ENCODE measurements around the gene MAGEA2B. TPM values are rescaled to one million over a fixed set of nuclear protein-coding genes. Genes with fewer than 3 reads are reported as not detected.

Gene MAGEA2B
- total and polyA plus RNA-seq, 2 of the 4 experiments (the other 2 are of a cell fraction): not detected

DNA sequence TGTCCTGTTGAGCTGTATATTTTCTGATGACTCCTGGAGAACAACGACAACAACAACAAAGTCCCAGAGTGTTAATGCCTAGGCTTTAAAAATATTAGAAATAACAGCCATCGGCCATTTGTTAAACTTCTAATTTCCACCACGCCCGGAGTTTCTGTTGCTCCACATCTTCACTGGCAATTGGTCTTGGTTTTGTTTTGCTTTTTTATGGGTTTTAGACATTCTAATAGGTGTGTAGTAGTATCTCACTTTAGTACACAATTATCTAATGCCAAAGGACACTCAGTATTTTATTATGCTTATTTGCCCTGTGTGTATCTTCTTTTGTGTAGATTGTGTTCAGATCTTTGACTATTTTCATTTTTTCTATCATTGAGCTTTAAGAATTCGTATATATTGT, 24.1 kb downstream of the MAGEA2B start:
- no CpG with 5 or more reads among the region's 5 CpGs for WGBS, 2 experiments (ENCODE audit: extremely low coverage in 2 of 2, insufficient read length in 1 of 2)
- H2BK20ac ChIP-seq (ENCODE audit: low read depth, low read length): no peak overlapping the region
- CTCF ChIA-PET: no interaction called here

More for the DNA sequence above, 24.1 kb downstream of the MAGEA2B start:
- Histone ChIP-seq H4K91ac (ENCODE audit: insufficient read depth, low read depth, low read length) (no peak overlapping the region), H2BK15ac (ENCODE audit: low read depth, low read length) (no peak overlapping the region), H2AK9ac (replicated peaks; ENCODE audit: low read depth, low read length, poor library complexity) (no peak overlapping the region), H3K14ac (replicated peaks; ENCODE audit: low read depth, low read length) (no peak overlapping the region), H4K5ac (ENCODE audit: low read depth, low read length) (no peak overlapping the region), H3K4me1 (ENCODE audit: control insufficient read depth, insufficient read depth, low read length) (no peaks in the 10 kb centered on the region), H3K56ac (ENCODE audit: extremely low read depth, insufficient read depth, low read length) (no peak overlapping the region), H2AK5ac (ENCODE audit: low read depth, low read length) (no peak overlapping the region), H3K23ac (ENCODE audit: low read depth, low read length) (no peak overlapping the region), H3K27me3 (ENCODE audit: control insufficient read depth, insufficient read depth, low read length) (no peaks in the 10 kb centered on the region), H2AFZ (replicated peaks; ENCODE audit: low read length, poor library complexity) (no peak overlapping the region), H3K27ac (ENCODE audit: insufficient read depth, low read length) (no peak overlapping the region), H3K4ac (ENCODE audit: low read depth, low read length) (no peak overlapping the region), H3K4me2 (ENCODE audit: low read depth, low read length) (no peak overlapping the region), H3K18ac (ENCODE audit: low read depth, low read length) (no peak overlapping the region), H2BK120ac (ENCODE audit: low read depth, low read length) (no peak overlapping the region), H3K4me3 (ENCODE audit: insufficient read depth, low read depth, low read length) (no peak overlapping the region), H3K9me1 (ENCODE audit: insufficient read depth, low read length) (no peaks in the 10 kb centered on the region), H4K20me1 (ENCODE audit: insufficient read depth, low read length) (no peaks in the 10 kb centered on the region), H3K36me3 (ENCODE audit: control insufficient read depth, insufficient read depth, low read length) (no peaks in the 10 kb centered on the region), H3K9ac (ENCODE audit: low read depth, low read length) (no peak overlapping the region), H3K9me3 (ENCODE audit: control insufficient read depth, insufficient read depth, low read length) (peaks cover 2% of the 10 kb centered on the region; the same call in 1 of the 2 replicates), H2BK5ac (ENCODE audit: low read depth, low read length, poor library complexity, severe bottlenecking) (no peak overlapping the region), H3K79me1 (ENCODE audit: low read depth in 1 of 2, low read length in 2 of 2) (no peaks in the 10 kb centered on the region), H4K8ac (ENCODE audit: low read depth in 2 of 2, low read length in 2 of 2) (no peak overlapping the region)
- POLR2A ChIA-PET (ENCODE audit: unreplicated experiment): no interaction called here
- intact Hi-C loops (cut with micrococcal nuclease) (no loop called here), dilution Hi-C loops (cut with HindIII; ENCODE audit: low sequenced_read_pairs, unreplicated experiment) (no loop called here), in situ Hi-C loops (cut with MboI; ENCODE audit: low sequenced_read_pairs) (no loop called here)
- ATAC-seq (ENCODE audit: low read depth) (no peak), DNase-seq (no peak)
- TF ChIP-seq CEBPB (IDR thresholded peaks at IDR 0.05; ENCODE audit: low read depth, low read length): no peak
- no peak for TF ChIP-seq RCOR1 (IDR thresholded peaks at IDR 0.05; ENCODE audit: insufficient replicate concordance, low read length)
- no peak for TF ChIP-seq FOS (IDR thresholded peaks at IDR 0.05; ENCODE audit: low read depth, low read length)
- TF ChIP-seq RFX5 (IDR thresholded peaks at IDR 0.05; ENCODE audit: low read depth, low read length): no peak
- no peak for TF ChIP-seq BHLHE40 (IDR thresholded peaks at IDR 0.05; ENCODE audit: low read depth, low read length)
- TF ChIP-seq, protein P1, sequence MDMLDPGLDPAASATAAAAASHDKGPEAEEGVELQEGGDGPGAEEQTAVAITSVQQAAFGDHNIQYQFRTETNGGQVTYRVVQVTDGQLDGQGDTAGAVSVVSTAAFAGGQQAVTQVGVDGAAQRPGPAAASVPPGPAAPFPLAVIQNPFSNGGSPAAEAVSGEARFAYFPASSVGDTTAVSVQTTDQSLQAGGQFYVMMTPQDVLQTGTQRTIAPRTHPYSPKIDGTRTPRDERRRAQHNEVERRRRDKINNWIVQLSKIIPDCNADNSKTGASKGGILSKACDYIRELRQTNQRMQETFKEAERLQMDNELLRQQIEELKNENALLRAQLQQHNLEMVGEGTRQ (IDR thresholded peaks at IDR 0.05; ENCODE audit: low read depth, low read length): no peak
- TF ChIP-seq RAD21 (IDR thresholded peaks at IDR 0.05; ENCODE audit: low read length): no peak
- TF ChIP-seq, protein P2, sequence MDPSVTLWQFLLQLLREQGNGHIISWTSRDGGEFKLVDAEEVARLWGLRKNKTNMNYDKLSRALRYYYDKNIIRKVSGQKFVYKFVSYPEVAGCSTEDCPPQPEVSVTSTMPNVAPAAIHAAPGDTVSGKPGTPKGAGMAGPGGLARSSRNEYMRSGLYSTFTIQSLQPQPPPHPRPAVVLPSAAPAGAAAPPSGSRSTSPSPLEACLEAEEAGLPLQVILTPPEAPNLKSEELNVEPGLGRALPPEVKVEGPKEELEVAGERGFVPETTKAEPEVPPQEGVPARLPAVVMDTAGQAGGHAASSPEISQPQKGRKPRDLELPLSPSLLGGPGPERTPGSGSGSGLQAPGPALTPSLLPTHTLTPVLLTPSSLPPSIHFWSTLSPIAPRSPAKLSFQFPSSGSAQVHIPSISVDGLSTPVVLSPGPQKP (IDR thresholded peaks at IDR 0.05; ENCODE audit: borderline replicate concordance, low read depth, low read length): no peak
- TF ChIP-seq NFE2L2 (IDR thresholded peaks at IDR 0.05; ENCODE audit: low read depth, low read length): no peak
- TF ChIP-seq CHD1 (IDR thresholded peaks at IDR 0.05; ENCODE audit: low read depth, low read length): no peak
- no peak for TF ChIP-seq MXI1 (IDR thresholded peaks at IDR 0.05; ENCODE audit: borderline replicate concordance, low read depth, low read length)
- no peak for TF ChIP-seq POLR2A (IDR thresholded peaks at IDR 0.05; ENCODE audit: low read depth, low read length)
- no TSS peak for BruUV-seq (replicated peaks)
